GM20431 (cell line): ENCODE measurements around the gene SUGP1.

Experiments
- in situ Hi-C: fragments of 300-500 bp; cut with MseI, MboI; formaldehyde crosslinking; loops from one replicate; pipeline ENCODE4 v1.15.0; 2020; ENCODE audit warnings: low sequenced_read_pairs; ENCODE audit not compliant: unreplicated experiment

The SUGP1 gene

DNA sequence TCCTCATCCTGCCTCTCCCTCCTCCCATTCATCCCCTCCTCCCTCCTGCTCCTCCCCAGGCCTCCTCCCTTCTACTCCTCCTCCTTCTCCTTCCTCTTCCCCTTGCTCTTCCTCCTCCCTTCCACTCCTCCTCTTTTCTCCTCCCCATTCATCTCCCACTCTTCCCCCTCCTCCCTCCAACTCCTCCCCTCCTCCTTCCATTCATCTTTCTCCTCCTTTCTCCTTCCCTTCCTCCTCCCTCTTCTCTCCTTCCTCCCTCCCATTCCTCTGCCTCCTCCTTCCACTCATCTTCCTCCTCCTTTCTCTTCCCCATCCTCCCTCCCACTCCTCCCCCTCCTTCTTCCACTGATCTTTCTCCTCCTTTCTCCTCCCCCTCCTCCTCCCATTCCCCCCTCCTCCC, 80.6 kb downstream of the SUGP1 start:
- in situ Hi-C loops, result no loop called here

DNA sequence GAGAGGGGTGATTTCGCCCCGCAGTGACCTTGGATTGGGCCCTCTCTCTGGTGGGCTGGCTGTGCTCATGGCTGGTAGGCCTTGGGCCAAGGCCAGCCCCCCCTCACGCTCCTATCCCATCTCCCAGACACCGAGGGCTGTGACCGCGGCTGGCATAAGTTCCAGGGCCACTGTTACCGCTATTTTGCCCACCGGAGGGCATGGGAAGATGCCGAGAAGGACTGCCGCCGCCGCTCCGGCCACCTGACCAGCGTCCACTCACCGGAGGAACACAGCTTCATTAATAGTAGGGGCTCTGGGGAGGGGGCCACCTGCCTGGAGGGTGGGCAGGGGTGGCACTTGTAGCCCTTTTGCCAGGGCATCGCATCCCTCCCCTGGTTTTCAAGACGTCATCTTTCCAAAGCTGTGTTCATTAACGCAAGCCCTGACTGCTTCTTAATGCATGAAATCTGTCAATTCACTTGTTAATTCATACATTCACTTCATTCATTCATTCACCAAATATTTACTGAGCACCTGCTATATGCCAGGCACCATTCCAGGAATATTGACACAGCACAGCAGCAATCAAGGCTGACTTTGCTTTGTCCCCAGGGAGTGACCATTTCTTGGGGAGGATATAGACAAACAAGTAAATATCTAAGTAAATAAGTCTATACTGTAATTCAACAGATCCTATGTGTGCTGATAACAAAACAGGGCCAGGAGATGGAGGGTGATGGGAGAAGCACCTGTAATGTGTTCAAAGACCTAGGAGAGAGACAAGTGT, 82.0 kb downstream of the SUGP1 start:
- in situ Hi-C loops, result no loop called here

DNA sequence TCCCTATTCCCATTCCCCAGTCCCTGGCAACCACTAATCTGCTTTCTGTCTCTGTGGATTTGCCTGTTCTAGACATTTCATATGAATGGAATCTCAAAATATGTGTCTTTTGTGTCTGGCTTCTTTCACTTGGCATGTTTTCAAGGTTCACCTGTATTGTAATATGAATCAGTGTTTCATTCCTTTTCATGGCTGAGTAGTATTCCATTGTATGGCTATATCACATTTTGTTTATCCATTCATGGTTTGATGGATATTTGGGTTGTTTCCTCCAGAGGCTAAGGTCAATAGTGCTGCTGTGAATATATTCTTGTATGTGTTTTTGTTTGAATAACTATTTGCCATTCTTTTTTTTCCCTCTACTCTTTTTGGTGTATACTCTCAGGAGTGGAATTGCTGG, 84.1 kb downstream of the SUGP1 start:
- in situ Hi-C loops, result no loop called here

GRCh38 chr19:19234220-19234816, 86.0 kb downstream of the SUGP1 start:
- in situ Hi-C loops, result no loop called here

DNA sequence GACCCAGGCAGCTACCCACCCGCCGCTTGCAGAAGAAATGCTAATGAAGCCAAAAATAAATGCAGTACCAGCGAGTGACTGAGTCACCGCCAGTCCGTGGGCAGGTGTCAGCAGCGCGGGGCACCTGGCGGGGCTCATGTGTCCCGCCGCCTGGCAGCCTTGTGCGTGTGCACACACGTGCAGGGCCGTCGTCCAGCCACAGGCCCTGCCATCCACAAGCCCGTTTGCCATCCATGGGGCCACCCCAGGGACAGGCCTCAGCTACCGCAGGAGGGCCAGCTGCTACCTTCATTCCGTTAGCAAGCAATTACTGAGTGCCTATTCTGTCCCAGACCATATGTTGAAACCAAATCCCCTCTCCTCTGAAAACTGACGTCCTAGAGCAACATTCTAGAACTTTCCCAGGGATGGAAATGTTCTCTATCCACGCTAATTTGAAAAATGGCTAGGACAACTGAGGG, 88.0 kb downstream of the SUGP1 start:
- in situ Hi-C loops, result no loop called here

GRCh38 chr19:19230999-19231398, 89.3 kb downstream of the SUGP1 start:
- in situ Hi-C loops, result no loop called here

GRCh38 chr19:19229701-19230100, 90.6 kb downstream of the SUGP1 start:
- in situ Hi-C loops, result no loop called here

GRCh38 chr19:19227217-19227616, 93.1 kb downstream of the SUGP1 start:
- in situ Hi-C loops, result no loop called here

DNA sequence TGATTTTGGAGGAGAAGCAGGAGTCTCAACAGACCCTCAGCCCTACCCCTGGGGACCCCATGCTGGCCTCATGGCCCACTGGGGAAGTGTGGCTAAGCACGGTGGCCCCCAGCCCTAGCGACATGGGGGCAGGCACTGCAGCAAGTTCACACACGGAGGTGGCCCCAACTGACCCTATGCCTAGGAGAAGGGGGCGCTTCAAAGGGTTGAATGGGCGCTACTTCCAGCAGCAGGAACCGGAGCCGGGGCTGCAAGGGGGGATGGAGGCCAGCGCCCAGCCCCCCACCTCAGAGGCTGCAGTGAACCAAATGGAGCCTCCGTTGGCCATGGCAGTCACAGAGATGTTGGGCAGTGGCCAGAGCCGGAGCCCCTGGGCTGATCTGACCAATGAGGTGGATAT, 93.6 kb downstream of the SUGP1 start:
- in situ Hi-C loops, result no loop called here

DNA sequence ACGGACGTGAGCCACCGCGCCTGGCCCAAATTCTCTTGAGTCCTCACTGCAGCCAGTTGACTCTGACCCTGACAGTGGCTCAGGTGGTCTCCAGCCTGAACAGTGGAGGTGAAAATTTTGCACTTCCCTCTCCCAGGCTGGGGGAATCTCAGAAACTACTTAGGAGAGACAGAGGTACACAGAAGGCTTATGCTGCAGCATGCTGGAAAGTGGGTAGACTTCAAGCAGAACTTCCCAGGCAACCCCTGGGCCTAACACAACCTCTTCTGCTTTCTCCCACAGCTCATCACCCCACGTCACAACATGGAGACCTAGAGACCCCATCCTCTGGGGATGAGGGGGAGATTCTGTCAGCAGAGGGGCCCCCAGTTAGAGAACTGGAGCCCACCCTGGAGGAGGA, 94.1 kb downstream of the SUGP1 start:
- in situ Hi-C loops, result no loop called here
